NCI-H2171 (cell line): ENCODE results near the gene C6orf118.

Experiments used
- DNase-seq: peaks from one replicate; lab custom pipeline; 2025; lab: John Stamatoyannopoulos, UW

The C6orf118 gene

DNA sequence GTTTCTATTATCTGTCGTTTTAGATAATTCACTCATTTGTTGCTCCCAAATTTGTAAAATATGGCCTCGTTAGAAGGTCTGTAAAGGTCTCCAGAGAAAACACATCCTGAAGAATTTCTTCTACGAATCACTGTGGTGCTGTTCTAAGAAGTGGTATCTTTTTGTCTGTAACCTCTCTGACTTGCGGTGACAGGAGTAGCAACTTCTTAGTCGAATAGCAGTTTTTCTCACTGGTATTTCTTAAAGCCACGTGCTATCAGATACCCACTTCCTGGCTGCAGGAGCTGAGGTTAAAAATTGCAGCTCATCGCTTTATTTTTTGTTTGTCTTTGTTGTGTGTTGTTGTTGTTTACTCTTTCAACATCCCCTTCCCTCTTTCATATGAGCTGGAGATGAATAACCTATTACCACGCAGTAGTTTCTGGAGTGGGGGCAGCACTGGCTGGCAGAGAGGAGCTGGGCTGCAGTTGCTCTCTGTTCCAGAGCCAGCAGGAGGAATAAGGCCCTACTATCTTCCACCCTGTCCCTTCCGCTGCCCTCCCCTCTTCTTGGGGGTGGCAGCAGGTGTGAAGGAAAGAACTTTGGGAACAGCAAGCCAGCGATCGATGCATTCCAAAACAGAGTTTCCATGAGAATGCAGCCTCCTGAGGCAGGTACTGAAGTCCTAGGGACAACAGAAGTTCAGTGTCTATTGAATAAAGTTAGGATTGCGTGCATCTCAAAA is 64.7 kb downstream of the C6orf118 start:
- DNase-seq, result no peak

DNA sequence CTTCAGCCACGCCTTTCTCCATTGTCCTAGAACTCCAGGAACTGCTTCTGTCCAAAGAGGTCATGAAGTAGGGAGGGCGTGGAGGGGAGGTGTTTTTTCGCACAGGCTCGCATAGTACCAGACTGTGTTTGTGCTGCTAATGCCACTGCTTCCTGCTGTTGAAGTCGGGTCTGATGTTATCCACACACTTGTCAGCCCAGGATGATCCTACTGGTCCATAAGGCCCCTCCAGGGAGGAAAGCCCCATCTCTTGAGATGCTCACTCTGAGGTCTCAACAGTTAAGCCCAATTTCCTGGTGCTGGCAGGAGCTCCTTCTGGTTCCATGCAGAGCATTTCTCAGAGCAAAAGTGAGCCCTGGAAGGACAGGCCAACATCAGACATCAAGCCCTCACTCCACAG is 65.6 kb downstream of the C6orf118 start:
- no peak for DNase-seq

DNA sequence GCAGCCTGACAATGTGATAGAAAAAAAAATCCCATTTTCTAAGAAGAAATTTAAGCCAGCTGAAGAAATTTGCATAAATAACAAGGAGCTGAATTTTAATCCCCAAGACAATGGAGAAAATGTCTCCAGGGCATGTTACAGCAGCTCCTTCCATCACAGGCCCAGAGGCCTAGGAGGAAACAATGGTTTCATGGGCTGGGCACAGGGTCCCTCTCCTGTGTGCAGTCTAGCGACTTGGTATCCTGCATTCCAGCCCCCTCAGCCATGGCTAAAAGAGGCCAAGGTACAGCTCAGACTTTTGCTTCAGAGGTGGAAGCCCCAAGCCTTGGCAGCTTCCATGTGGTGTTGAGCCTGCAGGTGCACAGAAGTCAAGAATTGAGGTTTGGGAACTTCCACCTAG is 73.1 kb downstream of the C6orf118 start:
- DNase-seq, result no peak

DNA sequence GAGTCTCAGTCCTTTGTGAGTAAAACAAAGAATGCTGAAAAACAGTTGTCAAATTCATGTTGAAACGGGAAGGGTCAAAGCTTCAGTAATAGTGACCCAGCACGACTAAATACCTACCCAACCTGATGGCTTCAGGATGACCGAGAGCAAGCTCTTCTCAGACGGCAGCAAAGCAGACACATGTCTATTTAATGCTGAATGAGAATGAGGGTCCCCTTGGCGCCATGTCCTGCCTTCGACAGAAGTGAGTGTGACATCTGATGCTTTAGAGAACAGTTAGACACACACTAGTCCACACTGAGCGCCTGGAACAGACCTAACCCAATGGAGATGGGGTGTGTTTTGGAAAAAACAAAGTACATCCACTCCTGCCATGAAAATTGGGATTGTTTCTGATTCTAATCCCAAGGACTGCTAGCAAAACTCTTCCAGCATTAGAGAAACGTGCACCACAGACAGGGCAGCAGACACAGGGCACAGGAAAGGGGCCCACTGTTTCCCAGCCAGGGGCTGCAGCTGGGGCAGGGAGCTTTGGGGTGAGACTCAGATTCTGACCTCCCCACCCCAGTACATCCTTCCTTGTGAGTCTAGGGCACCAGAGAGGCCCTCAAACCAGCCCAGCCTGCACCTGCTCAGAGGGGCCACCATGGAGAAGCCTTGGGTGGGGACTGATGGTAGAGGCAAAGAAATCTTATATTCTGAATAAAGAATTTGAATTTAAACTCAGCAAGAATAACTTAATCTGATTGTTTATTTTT is 76.5 kb downstream of the C6orf118 start:
- DNase-seq, result no peak

DNA sequence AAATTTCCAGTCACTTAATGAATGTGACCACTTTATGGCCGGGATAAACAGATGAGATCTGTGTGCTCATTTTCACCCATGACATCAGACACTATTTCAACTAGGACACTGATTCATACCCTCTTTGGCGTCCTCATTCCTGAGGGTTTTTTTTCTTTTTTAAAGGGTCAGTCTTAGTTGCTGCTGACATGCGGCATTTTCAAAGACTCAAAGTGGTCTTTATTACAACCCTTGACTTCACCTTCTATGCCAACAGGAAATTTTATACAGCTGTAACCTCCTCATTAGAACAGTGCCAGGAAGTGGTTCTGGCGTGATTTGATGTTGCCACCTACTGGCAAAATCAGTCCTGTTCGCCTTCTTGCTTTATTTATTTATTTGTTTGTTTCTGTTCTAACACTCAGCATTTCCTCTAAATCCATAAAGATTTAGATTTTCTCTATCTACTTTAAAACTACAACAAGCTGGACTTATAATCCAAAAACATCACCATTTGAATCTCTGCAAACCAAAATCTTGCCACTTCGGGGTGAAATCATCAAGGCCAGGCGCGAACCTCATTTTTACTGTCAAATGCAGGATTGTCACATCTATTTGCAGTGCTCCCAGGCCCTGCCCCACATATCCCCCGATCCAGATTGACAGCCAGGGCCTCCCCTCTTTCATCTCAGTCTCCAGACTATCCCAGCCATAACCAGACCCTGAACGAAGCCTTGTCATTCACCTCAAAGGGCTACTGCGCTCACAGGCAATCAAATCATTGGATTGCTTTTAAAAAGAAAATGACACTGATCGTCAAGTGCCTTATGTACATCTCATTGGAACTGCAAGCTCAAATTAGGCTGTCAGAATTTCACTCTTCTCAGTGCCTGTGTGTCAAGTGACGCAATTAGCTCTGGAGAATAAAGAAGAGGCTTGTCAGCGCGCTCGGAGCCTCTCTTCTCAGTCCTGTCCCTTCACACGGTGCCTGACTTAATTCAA is 77.5 kb downstream of the C6orf118 start:
- DNase-seq, result no peak

DNA sequence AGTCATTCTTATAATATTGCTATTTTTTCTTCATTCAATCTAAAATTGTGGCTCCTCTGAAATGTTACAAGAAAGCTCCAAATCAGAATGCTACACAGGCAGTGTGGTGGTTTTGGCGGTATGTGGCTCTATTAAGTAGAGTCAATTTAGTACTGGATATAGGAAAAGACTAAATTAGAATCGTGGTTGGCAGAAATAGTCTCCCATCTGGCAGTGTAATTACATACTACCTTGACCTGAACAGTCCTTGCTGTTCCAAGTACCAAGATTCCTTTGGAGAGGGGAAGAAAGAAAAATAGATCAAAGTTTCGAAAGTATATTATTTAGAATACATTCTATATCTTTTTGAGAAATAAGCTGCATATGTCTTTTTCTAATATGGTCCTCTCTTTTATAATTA is 78.2 kb downstream of the C6orf118 start:
- no peak for DNase-seq
